ENCODE measurements around the gene CST11. TPM values are rescaled to one million over a fixed set of nuclear protein-coding genes. Genes with fewer than 3 reads are reported as not detected.
A peak's percentile ranks its signal among the peaks of the same experiment; 100 is the strongest.

The CST11 gene
- total and polyA plus RNA-seq, 2 experiments from 2014 or later, result not detected

- DNase-seq (ENCODE audit: low read depth in 1 of 2, low spot score in 1 of 2), result no peak
- no peak overlapping the region for H3K27ac ChIP-seq
- H3K4me3 ChIP-seq, result no peak overlapping the region
- no peak for TF ChIP-seq CTCF (IDR thresholded peaks at IDR 0.05; ENCODE audit: low read depth, low read length)
- H3K27me3 ChIP-seq, result no peaks in the 10 kb centered on the region
- H3K9me3 ChIP-seq (ENCODE audit: low read depth), result no peaks in the 10 kb centered on the region
- no peaks in the 10 kb centered on the region for H3K36me3 ChIP-seq
- H3K4me1 ChIP-seq (ENCODE audit: low read depth), result peaks cover 5% of the 10 kb centered on the region
These were observed 18.0 kb downstream of the CST11 start for GRCh38 chr20:23434521-23435313.

- Histone ChIP-seq H3K9me3 (ENCODE audit: low read depth) (no peaks in the 10 kb centered on the region), H3K36me3 (no peaks in the 10 kb centered on the region)
- no peak for TF ChIP-seq CTCF (IDR thresholded peaks at IDR 0.05; ENCODE audit: low read depth, low read length)
These were observed 19.0 kb downstream of the CST11 start for GRCh38 chr20:23433628-23434027.

GRCh38 chr20:23425129-23425528 is 27.5 kb downstream of the CST11 start:
- H3K4me3 ChIP-seq, result no peak overlapping the region
- no peak overlapping the region for H3K27ac ChIP-seq
- TF ChIP-seq CTCF (IDR thresholded peaks at IDR 0.05; ENCODE audit: low read depth, low read length), result no peak
- H3K9me3 ChIP-seq (ENCODE audit: low read depth), result no peaks in the 10 kb centered on the region
- DNase-seq (ENCODE audit: low read depth in 1 of 2, low spot score in 1 of 2), result no peak
- H3K36me3 ChIP-seq, result no peaks in the 10 kb centered on the region
- no peaks in the 10 kb centered on the region for H3K27me3 ChIP-seq
- H3K4me1 ChIP-seq (ENCODE audit: low read depth), result peaks cover 2% of the 10 kb centered on the region

More at GRCh38 chr20:23433628-23434027, 19.0 kb downstream of the CST11 start:
- peaks cover 5% of the 10 kb centered on the region for H3K4me1 ChIP-seq (ENCODE audit: low read depth)
- no peak overlapping the region for H3K27ac ChIP-seq
- no peak for DNase-seq (ENCODE audit: low read depth in 1 of 2, low spot score in 1 of 2)
- no peaks in the 10 kb centered on the region for H3K27me3 ChIP-seq
- no peak overlapping the region for H3K4me3 ChIP-seq

GRCh38 chr20:23420943-23421931 is 31.4 kb downstream of the CST11 start, which contains the start of gene NAPB:
Gene NAPB (minus strand): TSS chr20:23421488. CDS start chr20:23421402, 86 bp downstream.
- peak; percentile 94 to 98 for DNase-seq (ENCODE audit: low read depth in 1 of 2, low spot score in 1 of 2)
- Histone ChIP-seq H3K4me3 (peak within 1 kb of the TSS; percentile 98), H3K27ac (peak within 1 kb of the TSS; percentile 34), H3K9me3 (ENCODE audit: low read depth) (no peaks in the 10 kb centered on the region), H3K27me3 (no peaks in the 10 kb centered on the region), H3K4me1 (ENCODE audit: low read depth) (peaks cover 7% of the 10 kb centered on the region), H3K36me3 (no peaks in the 10 kb centered on the region)
- peak; percentile 34 for TF ChIP-seq CTCF (IDR thresholded peaks at IDR 0.05; ENCODE audit: low read depth, low read length)
